Endothelial cell of hepatic sinusoid (primary cell): Measurements from ENCODE around the gene VPS8.

ENCODE experiments used
- in situ Hi-C: cut with HindIII; loops from 2 replicates; pipeline ENCODE4 v1.10.0; 2017; ENCODE audit warnings: low sequenced_read_pairs

Gene VPS8

DNA sequence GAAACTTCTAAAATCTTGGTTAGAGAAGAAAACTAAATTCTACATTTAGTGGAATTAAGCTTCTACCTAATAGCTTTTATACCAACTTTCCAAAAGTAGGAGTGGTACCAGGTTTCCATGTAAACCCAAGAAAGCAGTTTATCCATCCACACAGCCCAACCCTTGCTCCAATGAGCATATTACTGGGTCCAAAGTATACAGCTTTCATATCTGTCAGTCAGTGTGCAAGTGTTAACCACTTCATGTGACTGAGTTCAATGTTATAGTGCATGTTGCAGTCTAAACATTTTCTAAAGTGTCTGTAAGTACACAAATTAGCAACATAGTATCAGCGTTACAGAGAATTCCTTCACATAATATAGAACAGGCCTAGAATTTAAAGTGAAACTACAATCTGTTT, 267.7 kb downstream of the VPS8 start:
- in situ Hi-C loops = loop anchor here (5.0 kb wide), 1 partner anchor 52 kb away; no protein-coding TSS in a partner anchor

DNA sequence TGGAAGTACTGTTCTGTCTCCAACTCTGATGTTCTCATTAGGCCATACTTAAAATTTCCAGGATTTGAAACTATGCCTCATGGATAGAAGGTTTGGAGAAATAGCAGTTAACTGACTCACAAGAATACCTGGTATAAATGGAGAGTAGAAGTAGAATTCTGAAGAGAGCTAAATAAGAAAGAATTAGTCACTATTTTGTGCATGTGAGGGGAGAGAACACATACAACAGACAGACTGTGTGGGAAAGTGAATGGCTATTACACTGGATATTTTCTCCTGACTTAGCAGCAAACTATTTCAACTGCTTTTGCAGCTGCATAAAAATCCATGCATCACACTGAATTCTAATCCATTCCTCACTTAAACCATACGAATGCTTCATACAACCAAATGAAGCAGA, 269.6 kb downstream of the VPS8 start:
- in situ Hi-C loops = no loop called here

DNA sequence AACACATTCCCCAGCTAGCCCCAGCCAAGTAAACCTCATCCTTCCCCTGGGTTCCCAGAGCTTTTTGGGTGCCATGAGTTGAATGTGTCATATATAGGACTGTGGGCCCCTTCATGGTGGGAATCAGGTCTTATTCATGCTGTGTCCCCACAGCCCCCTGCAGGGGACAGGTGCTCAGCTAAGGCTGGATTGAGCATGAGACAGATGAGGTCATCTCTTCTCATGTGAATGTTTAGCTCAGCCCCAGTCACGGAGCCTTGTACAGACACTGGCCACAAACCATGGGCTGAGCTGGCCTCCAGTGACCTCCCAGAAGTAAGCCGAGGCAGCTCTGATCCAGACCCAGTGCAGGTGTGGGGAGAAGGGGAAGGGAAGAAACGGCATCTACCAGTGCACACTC, 270.2 kb downstream of the VPS8 start:
- in situ Hi-C loops = no loop called here

GRCh38 chr3:185082829-185083228, 270.9 kb downstream of the VPS8 start:
- in situ Hi-C loops = no loop called here

- in situ Hi-C loops = no loop called here
Measured at GRCh38 chr3:185084402-185084801, 272.4 kb downstream of the VPS8 start.

DNA sequence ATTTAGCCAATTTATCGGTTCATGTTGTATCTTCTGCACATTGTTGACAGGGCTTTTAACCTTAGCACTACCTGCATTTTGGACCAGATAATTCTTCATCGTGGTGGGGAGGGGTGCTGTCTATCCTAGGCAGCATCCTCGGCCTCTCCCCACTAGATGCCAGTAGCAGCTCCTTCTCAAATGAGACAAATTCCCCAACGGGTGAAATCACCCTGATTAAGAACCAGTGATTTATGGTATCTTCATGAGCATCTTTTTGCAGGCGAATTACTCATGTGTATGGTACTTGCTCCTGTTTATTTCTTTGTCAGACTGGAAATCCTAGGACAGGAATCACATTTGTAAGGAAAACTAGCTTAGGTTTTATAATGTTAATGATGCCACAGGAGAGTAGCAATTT, 272.9 kb downstream of the VPS8 start:
- in situ Hi-C loops = no loop called here

DNA sequence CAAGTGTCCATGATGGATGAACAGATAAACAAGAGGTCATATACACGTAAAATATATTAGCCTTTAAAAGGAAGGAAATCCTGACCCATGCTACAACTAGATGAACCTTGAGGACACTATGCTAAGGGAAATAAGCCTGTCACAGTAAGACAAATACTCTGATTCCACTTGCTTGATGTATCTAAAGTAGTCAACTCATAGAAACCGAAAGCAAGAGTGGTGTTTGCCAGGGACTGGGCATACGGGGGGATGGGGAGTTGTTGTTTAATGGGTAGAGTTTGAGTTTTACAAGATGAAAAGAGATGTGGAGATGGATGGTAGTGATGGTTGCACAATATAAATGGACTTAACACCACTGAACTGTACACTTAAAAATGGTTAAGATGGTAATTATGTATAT, 275.5 kb downstream of the VPS8 start:
- in situ Hi-C loops = no loop called here

DNA sequence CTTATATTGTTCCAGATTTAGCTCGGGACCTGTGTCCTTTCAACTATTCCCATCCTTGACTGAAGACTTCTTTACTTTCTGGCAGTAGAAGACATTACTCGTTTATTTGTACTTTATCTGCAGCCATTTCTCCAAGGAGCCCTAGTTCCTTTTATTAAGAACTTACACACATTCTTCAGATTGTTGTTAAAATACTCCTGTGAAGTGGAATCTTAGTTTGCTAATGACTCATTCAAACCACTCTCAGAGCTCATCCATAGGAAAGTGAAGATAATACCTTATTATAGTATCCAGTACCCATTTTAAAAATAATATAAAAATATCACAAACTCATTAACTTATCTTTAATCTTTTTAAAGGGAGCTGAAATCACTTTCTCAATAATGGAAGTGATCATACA, 277.4 kb downstream of the VPS8 start:
- in situ Hi-C loops = no loop called here

GRCh38 chr3:185089751-185090150, 277.8 kb downstream of the VPS8 start:
- in situ Hi-C loops = no loop called here

DNA sequence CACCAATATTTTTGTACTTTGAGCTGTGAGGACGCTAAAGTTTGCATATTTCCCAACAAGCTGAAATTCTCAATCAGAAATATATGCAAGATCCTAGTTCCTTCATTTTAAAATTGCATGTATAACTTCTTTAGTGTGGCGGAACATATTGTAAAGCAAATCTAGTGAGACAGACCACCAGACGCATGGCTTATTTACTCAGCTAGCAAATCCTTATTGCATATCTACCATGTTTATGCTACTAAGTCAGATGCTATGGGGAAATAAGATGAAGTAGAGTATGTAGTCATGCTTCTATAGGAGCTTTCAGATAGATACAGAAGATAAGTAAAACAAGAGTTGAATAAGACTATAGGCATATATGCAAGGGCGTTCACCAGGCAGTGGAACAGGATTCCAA, 278.8 kb downstream of the VPS8 start:
- in situ Hi-C loops = no loop called here

DNA sequence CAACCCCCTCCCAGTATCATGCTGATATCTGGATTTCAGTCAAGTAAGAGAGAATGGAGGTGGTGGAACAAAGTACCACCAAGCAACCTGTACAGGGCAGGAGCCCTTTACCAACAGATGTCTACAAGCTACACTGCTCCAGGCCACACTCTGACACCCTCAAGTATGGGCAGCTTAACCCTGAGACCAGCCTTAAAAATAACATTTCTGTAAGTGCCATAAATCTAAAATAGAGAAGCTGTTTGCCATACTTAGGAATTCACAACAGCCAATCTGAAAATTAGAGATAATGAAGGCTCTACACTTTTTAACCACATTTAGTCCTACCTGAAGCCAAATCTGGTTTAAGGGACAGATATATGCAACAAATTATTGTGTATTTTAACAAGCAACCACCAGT, 281.1 kb downstream of the VPS8 start:
- in situ Hi-C loops = no loop called here

- in situ Hi-C loops = loop anchor here (5.0 kb wide), 1 partner anchor 58 kb away; the partner anchor contains the start of gene C3orf70
Measured at GRCh38 chr3:185094697-185095096, 282.7 kb downstream of the VPS8 start.
